ENCODE results near the gene CFAP45. TPM values are rescaled to one million over a fixed set of nuclear protein-coding genes. Genes with fewer than 3 reads are reported as not detected.

Gene CFAP45
- total RNA-seq, 2 experiments from 2014 or later, result 0.63 TPM; not detected in 1

GRCh38 chr1:159931101-159931794, 31.3 kb upstream of the CFAP45 start:
- H3K4me3 ChIP-seq (ENCODE audit: low read depth, low read length, poor library complexity, severe bottlenecking), result no peak overlapping the region
- H3K4me1 ChIP-seq (ENCODE audit: insufficient read depth, low read length, poor library complexity, severe bottlenecking), result peaks cover 2% of the 10 kb centered on the region
- no peak overlapping the region for H3K27ac ChIP-seq (ENCODE audit: low read depth, low read length, poor library complexity, severe bottlenecking)
- H2AFZ ChIP-seq (ENCODE audit: low read length), result no peak overlapping the region
- H3K9me2 ChIP-seq (ENCODE audit: insufficient read depth, low read length), result no peaks in the 10 kb centered on the region
- no TSS peak for BruUV-seq (replicated peaks)
- no peak for DNase-seq (ENCODE audit: low spot score)
- H3K4me2 ChIP-seq (ENCODE audit: low read length), result no peak overlapping the region
- TF ChIP-seq EZH2phosphoT487 (IDR thresholded peaks at IDR 0.05; ENCODE audit: borderline replicate concordance, low read depth, low read length) (no peak), CTCF (conservative IDR thresholded peaks at IDR 0.05; ENCODE audit: low read length) (no peak)
- H3K9me3 ChIP-seq (ENCODE audit: low read length), result no peaks in the 10 kb centered on the region
- CTCF ChIA-PET (ENCODE audit: unreplicated experiment), result no interaction called here
- no peaks in the 10 kb centered on the region for H3K36me3 ChIP-seq (ENCODE audit: insufficient read depth, low read length)
- no peaks in the 10 kb centered on the region for H4K20me1 ChIP-seq (ENCODE audit: insufficient read depth, low read length)
- no peaks in the 10 kb centered on the region for H3K79me2 ChIP-seq (ENCODE audit: insufficient read depth, low read depth, low read length)
- intact Hi-C loops (cut with micrococcal nuclease; ENCODE audit: unreplicated experiment), result no loop called here
- POLR2A ChIA-PET, result no interaction called here

- H3K4me3 ChIP-seq (ENCODE audit: low read depth, low read length, poor library complexity, severe bottlenecking), result no peak overlapping the region
- no peaks in the 10 kb centered on the region for H3K79me2 ChIP-seq (ENCODE audit: insufficient read depth, low read depth, low read length)
- no peaks in the 10 kb centered on the region for H3K9me3 ChIP-seq (ENCODE audit: low read length)
- POLR2A ChIA-PET, result no interaction called here
- H3K9me2 ChIP-seq (ENCODE audit: insufficient read depth, low read length), result no peaks in the 10 kb centered on the region
- no peak for TF ChIP-seq EZH2phosphoT487 (IDR thresholded peaks at IDR 0.05; ENCODE audit: borderline replicate concordance, low read depth, low read length)
- TF ChIP-seq CTCF (conservative IDR thresholded peaks at IDR 0.05; ENCODE audit: low read length), result no peak
- no peak overlapping the region for H3K4me2 ChIP-seq (ENCODE audit: low read length)
- BruUV-seq (replicated peaks), result no TSS peak
- intact Hi-C loops (cut with micrococcal nuclease; ENCODE audit: unreplicated experiment), result no loop called here
- no peak overlapping the region for H2AFZ ChIP-seq (ENCODE audit: low read length)
- DNase-seq (ENCODE audit: low spot score), result no peak
- no peaks in the 10 kb centered on the region for H3K36me3 ChIP-seq (ENCODE audit: insufficient read depth, low read length)
- H3K4me1 ChIP-seq (ENCODE audit: insufficient read depth, low read length, poor library complexity, severe bottlenecking), result peaks cover 8% of the 10 kb centered on the region
- H4K20me1 ChIP-seq (ENCODE audit: insufficient read depth, low read length), result no peaks in the 10 kb centered on the region
- CTCF ChIA-PET (ENCODE audit: unreplicated experiment), result no interaction called here
- H3K27ac ChIP-seq (ENCODE audit: low read depth, low read length, poor library complexity, severe bottlenecking), result no peak overlapping the region
These were observed 30.7 kb upstream of the CFAP45 start for GRCh38 chr1:159930634-159931033.

GRCh38 chr1:159930216-159930615, 30.3 kb upstream of the CFAP45 start:
- ChIA-PET CTCF (ENCODE audit: unreplicated experiment) (no interaction called here), POLR2A (no interaction called here)
- Histone ChIP-seq H3K9me2 (ENCODE audit: insufficient read depth, low read length) (no peaks in the 10 kb centered on the region), H2AFZ (ENCODE audit: low read length) (no peak overlapping the region), H3K9me3 (ENCODE audit: low read length) (no peaks in the 10 kb centered on the region), H3K27ac (ENCODE audit: low read depth, low read length, poor library complexity, severe bottlenecking) (no peak overlapping the region), H3K36me3 (ENCODE audit: insufficient read depth, low read length) (no peaks in the 10 kb centered on the region), H4K20me1 (ENCODE audit: insufficient read depth, low read length) (no peaks in the 10 kb centered on the region), H3K79me2 (ENCODE audit: insufficient read depth, low read depth, low read length) (peaks cover 1% of the 10 kb centered on the region; the same call in 1 of the 2 replicates), H3K4me3 (ENCODE audit: low read depth, low read length, poor library complexity, severe bottlenecking) (no peak overlapping the region), H3K4me1 (ENCODE audit: insufficient read depth, low read length, poor library complexity, severe bottlenecking) (peaks cover 9% of the 10 kb centered on the region), H3K4me2 (ENCODE audit: low read length) (no peak overlapping the region)
- no TSS peak for BruUV-seq (replicated peaks)
- TF ChIP-seq EZH2phosphoT487 (IDR thresholded peaks at IDR 0.05; ENCODE audit: borderline replicate concordance, low read depth, low read length) (no peak), CTCF (conservative IDR thresholded peaks at IDR 0.05; ENCODE audit: low read length) (no peak)
- no peak for DNase-seq (ENCODE audit: low spot score)
- intact Hi-C loops (cut with micrococcal nuclease; ENCODE audit: unreplicated experiment), result no loop called here

Measured in OCI-LY7 (cell line).